Osteoblast (primary cell): ENCODE data around the gene ATP12A. TPM values are rescaled to one million over a fixed set of nuclear protein-coding genes. Genes with fewer than 3 reads are reported as not detected.

Source experiments
- DNase-seq: peaks from one replicate; pipeline ENCODE4 v3.0.0; 2011; ENCODE audit warnings: low spot score, mixed read lengths; ENCODE audit not compliant: insufficient read length; ENCODE audit errors: missing footprints
- H2AFZ ChIP-seq: 2 replicates; pipeline ENCODE4 v1.6.0; 2011; ENCODE audit warnings: mild to moderate bottlenecking, low read length
- H3K27ac ChIP-seq: 2 replicates; pipeline ENCODE4 v1.5.1; 2011; ENCODE audit warnings: mild to moderate bottlenecking, low read depth, low read length, moderate library complexity
- H3K27me3 ChIP-seq: 2 replicates; pipeline ENCODE4 v1.6.0; 2012; ENCODE audit warnings: mild to moderate bottlenecking, control low read depth, inconsistent platforms, low read length, moderate library complexity; ENCODE audit not compliant: insufficient read depth
- H3K36me3 ChIP-seq: 2 replicates; pipeline ENCODE4 v1.5.1; 2011; ENCODE audit warnings: mild to moderate bottlenecking, low read length, control low read depth, moderate library complexity; ENCODE audit not compliant: insufficient read depth
- H3K4me1 ChIP-seq: 2 replicates; pipeline ENCODE4 v1.5.1; 2011; ENCODE audit warnings: mild to moderate bottlenecking, low read length, control low read depth, moderate library complexity; ENCODE audit not compliant: insufficient read depth
- H3K4me2 ChIP-seq: 2 replicates; pipeline ENCODE4 v1.6.0; 2011; ENCODE audit warnings: mild to moderate bottlenecking, low read length; ENCODE audit not compliant: insufficient read depth
- H3K4me3 ChIP-seq: fragments of 200-600 bp; sonication (generic); 3 replicates; pipeline ENCODE4 v1.5.1; 2012; ENCODE audit warnings: mild to moderate bottlenecking, low read length, inconsistent platforms; ENCODE audit not compliant: insufficient read depth
- H3K79me2 ChIP-seq: 2 replicates; pipeline ENCODE4 v1.6.0; 2012; ENCODE audit warnings: mild to moderate bottlenecking, low read length, control low read depth, inconsistent platforms; ENCODE audit not compliant: insufficient read depth
- H3K9me3 ChIP-seq: 2 replicates; pipeline ENCODE4 v1.5.1; 2011; ENCODE audit warnings: low read depth, low read length, control low read depth
- H4K20me1 ChIP-seq: 2 replicates; pipeline ENCODE4 v1.6.0; 2012; ENCODE audit warnings: mild to moderate bottlenecking, low read length, control low read depth; ENCODE audit not compliant: insufficient read depth
- CTCF ChIP-seq: IDR thresholded peaks from 2 replicates; pipeline ENCODE4 v1.5.1; 2011; ENCODE audit warnings: mild to moderate bottlenecking, low read depth, low read length, moderate library complexity; ENCODE audit errors: extremely low read depth
- total RNA-seq: library from RNA; depleted of rRNA; stranded (reverse); fragments of >200 nt; gene quantifications from 2 replicates; pipeline ENCODE4 v1.2.3, GENCODE V29; 2012

Gene ATP12A
- total RNA-seq, 1 donor: not detected

GRCh38 chr13:24741016-24741662, 60.9 kb downstream of the ATP12A start:
- Histone ChIP-seq H3K79me2 (no peaks in the 10 kb centered on the region), H3K27me3 (peaks cover 2% of the 10 kb centered on the region), H3K27ac (no peak overlapping the region), H3K4me2 (no peak overlapping the region), H3K4me3 (no peak overlapping the region), H4K20me1 (no peaks in the 10 kb centered on the region), H2AFZ (no peak overlapping the region), H3K36me3 (no peaks in the 10 kb centered on the region), H3K9me3 (no peaks in the 10 kb centered on the region), H3K4me1 (no peaks in the 10 kb centered on the region)
- peak; percentile 27 for TF ChIP-seq CTCF
- DNase-seq: peak; percentile 83

GRCh38 chr13:24741791-24742190, 61.6 kb downstream of the ATP12A start:
- no peak overlapping the region for H3K4me3 ChIP-seq
- H2AFZ ChIP-seq: no peak overlapping the region
- H3K36me3 ChIP-seq: no peaks in the 10 kb centered on the region
- no peak for TF ChIP-seq CTCF
- H3K27me3 ChIP-seq: peaks cover 5% of the 10 kb centered on the region
- no peaks in the 10 kb centered on the region for H3K4me1 ChIP-seq
- H3K79me2 ChIP-seq: no peaks in the 10 kb centered on the region
- no peak overlapping the region for H3K4me2 ChIP-seq
- H3K9me3 ChIP-seq: no peaks in the 10 kb centered on the region
- H4K20me1 ChIP-seq: no peaks in the 10 kb centered on the region
- DNase-seq: no peak
- H3K27ac ChIP-seq: no peak overlapping the region

- Histone ChIP-seq H3K36me3 (no peaks in the 10 kb centered on the region), H3K9me3 (no peaks in the 10 kb centered on the region), H3K4me3 (no peak overlapping the region), H3K27me3 (peaks cover 9% of the 10 kb centered on the region), H3K27ac (no peak overlapping the region), H4K20me1 (no peaks in the 10 kb centered on the region), H3K4me1 (no peaks in the 10 kb centered on the region), H3K4me2 (no peak overlapping the region), H3K79me2 (no peaks in the 10 kb centered on the region), H2AFZ (no peak overlapping the region)
- TF ChIP-seq CTCF: no peak
- DNase-seq: no peak
Observed at GRCh38 chr13:24742294-24742693, 62.1 kb downstream of the ATP12A start.

GRCh38 chr13:24742977-24743376, 62.8 kb downstream of the ATP12A start:
- Histone ChIP-seq H3K27me3 (peaks cover 14% of the 10 kb centered on the region), H3K36me3 (no peaks in the 10 kb centered on the region), H3K4me3 (no peak overlapping the region), H3K79me2 (no peaks in the 10 kb centered on the region), H2AFZ (no peak overlapping the region), H3K9me3 (no peaks in the 10 kb centered on the region), H3K27ac (no peak overlapping the region), H3K4me1 (no peaks in the 10 kb centered on the region), H4K20me1 (no peaks in the 10 kb centered on the region), H3K4me2 (no peak overlapping the region)
- TF ChIP-seq CTCF: no peak
- no peak for DNase-seq
